NCI-H187 (cell line): Measurements from ENCODE around the gene NCBP2.
"Not testable (repeated sequence)": the region's sequence is repeated elsewhere in the genome, so short reads cannot be mapped to it uniquely, and the experiment has no call there.

ENCODE experiments used
- DNase-seq, 2 experiments: peaks; one replicate each; lab custom pipeline; 2025; lab: John Stamatoyannopoulos, UW

Gene NCBP2

GRCh38 chr3:196968233-196969133 lies 26.2 kb upstream of the NCBP2 start, which contains the start of gene PIGZ:
TSS of gene PIGZ (minus strand) at chr3:196968833. CDS start at chr3:196952031, 16,802 bp downstream.
- DNase-seq, result no peak

GRCh38 chr3:196967412-196968232 lies 25.3 kb upstream of the NCBP2 start:
- no peak for DNase-seq

- no peak for DNase-seq
Measured at GRCh38 chr3:196966526-196967401, 24.4 kb upstream of the NCBP2 start.

GRCh38 chr3:196965804-196966173 lies 23.5 kb upstream of the NCBP2 start:
- no peak for DNase-seq

- no peak for DNase-seq
Measured at GRCh38 chr3:196965112-196965803, 22.9 kb upstream of the NCBP2 start.

GRCh38 chr3:196963631-196963953 lies 21.3 kb upstream of the NCBP2 start:
- DNase-seq, result no peak

- DNase-seq, result no peak
Measured at GRCh38 chr3:196962930-196963630, 20.8 kb upstream of the NCBP2 start.

GRCh38 chr3:196962108-196962929 lies 20.0 kb upstream of the NCBP2 start:
- no peak for DNase-seq

- no peak for DNase-seq
Measured at GRCh38 chr3:196954832-196955231, 12.5 kb upstream of the NCBP2 start.

GRCh38 chr3:196951371-196951770 lies 9.0 kb upstream of the NCBP2 start:
- DNase-seq, result no peak

- DNase-seq, result no peak
Measured at GRCh38 chr3:196949750-196950149, 7.4 kb upstream of the NCBP2 start.

- no peak for DNase-seq
Measured at GRCh38 chr3:196949285-196949619, 6.9 kb upstream of the NCBP2 start.

GRCh38 chr3:196948442-196949284 lies 6.3 kb upstream of the NCBP2 start:
- DNase-seq, result no peak

GRCh38 chr3:196947860-196948441 lies 5.6 kb upstream of the NCBP2 start:
- DNase-seq, result no peak

GRCh38 chr3:196947136-196947859 lies 5.0 kb upstream of the NCBP2 start:
- DNase-seq, result no peak

GRCh38 chr3:196944037-196944790 lies 1.9 kb upstream of the NCBP2 start:
- not testable (repeated sequence) for DNase-seq

- no peak for DNase-seq
Measured at GRCh38 chr3:196942915-196943277, 568 bp upstream of the NCBP2 start.
